H7 (cell line): ENCODE results near the gene ACER3. TPM values are rescaled to one million over a fixed set of nuclear protein-coding genes. Genes with fewer than 3 reads are reported as not detected.

ENCODE experiments used
- DNase-seq: peaks from one replicate; pipeline ENCODE4 v3.0.0; 2012
- H3K27me3 ChIP-seq: 2 replicates; pipeline ENCODE4 v1.6.0; 2011; ENCODE audit warnings: mild to moderate bottlenecking, low read length; ENCODE audit not compliant: control insufficient read depth, insufficient read depth
- H3K36me3 ChIP-seq: replicated peaks from 2 replicates; pipeline ENCODE4 v1.5.1; 2011; ENCODE audit warnings: low read length; ENCODE audit not compliant: control insufficient read depth, insufficient read depth
- H3K4me3 ChIP-seq: 2 replicates; pipeline ENCODE4 v1.5.1; 2011; ENCODE audit warnings: low read depth, mild to moderate bottlenecking, control low read depth, low read length, moderate library complexity; ENCODE audit not compliant: insufficient read depth
- total RNA-seq: library from RNA; depleted of rRNA; stranded (reverse); fragments of >200 nt; shearing (Covaris generic); gene quantifications from 2 replicates; pipeline ENCODE4 v1.2.3, GENCODE V29; 2014

ACER3 gene
- total RNA-seq, 1 experiment from 2014 or later: 6.3 TPM

GRCh38 chr11:76830639-76831327 is 29.9 kb upstream of the ACER3 start:
- no peaks in the 10 kb centered on the region for H3K27me3 ChIP-seq
- DNase-seq: no peak
- H3K36me3 ChIP-seq: no peaks in the 10 kb centered on the region
- H3K4me3 ChIP-seq: no peak overlapping the region

GRCh38 chr11:76831686-76832310 is 28.9 kb upstream of the ACER3 start:
- Histone ChIP-seq H3K4me3 (no peak overlapping the region), H3K27me3 (no peaks in the 10 kb centered on the region), H3K36me3 (no peaks in the 10 kb centered on the region)
- no peak for DNase-seq

GRCh38 chr11:76832361-76832760 is 28.4 kb upstream of the ACER3 start:
- H3K27me3 ChIP-seq: no peaks in the 10 kb centered on the region
- no peak overlapping the region for H3K4me3 ChIP-seq
- no peaks in the 10 kb centered on the region for H3K36me3 ChIP-seq

GRCh38 chr11:76834151-76834550 is 26.6 kb upstream of the ACER3 start:
- Histone ChIP-seq H3K4me3 (no peak overlapping the region), H3K36me3 (no peaks in the 10 kb centered on the region)
- no peak for DNase-seq

More at GRCh38 chr11:76832361-76832760, 28.4 kb upstream of the ACER3 start:
- no peak for DNase-seq

GRCh38 chr11:76835036-76835435 is 25.7 kb upstream of the ACER3 start:
- H3K4me3 ChIP-seq: no peak overlapping the region
- H3K36me3 ChIP-seq: no peaks in the 10 kb centered on the region
- H3K27me3 ChIP-seq: no peaks in the 10 kb centered on the region
- no peak for DNase-seq

More at GRCh38 chr11:76834151-76834550, 26.6 kb upstream of the ACER3 start:
- no peaks in the 10 kb centered on the region for H3K27me3 ChIP-seq

- Histone ChIP-seq H3K4me3 (no peak overlapping the region), H3K27me3 (no peaks in the 10 kb centered on the region), H3K36me3 (no peaks in the 10 kb centered on the region)
- no peak for DNase-seq
These were observed 24.6 kb upstream of the ACER3 start for GRCh38 chr11:76835928-76836612.

- no peak overlapping the region for H3K4me3 ChIP-seq
- no peak for DNase-seq
- H3K36me3 ChIP-seq: no peaks in the 10 kb centered on the region
- H3K27me3 ChIP-seq: no peaks in the 10 kb centered on the region
These were observed 24.0 kb upstream of the ACER3 start for GRCh38 chr11:76836613-76837291.

- no peak overlapping the region for H3K4me3 ChIP-seq
- H3K36me3 ChIP-seq: no peaks in the 10 kb centered on the region
- H3K27me3 ChIP-seq: no peaks in the 10 kb centered on the region
- DNase-seq: no peak
These were observed 22.7 kb upstream of the ACER3 start for GRCh38 chr11:76837696-76838677.

GRCh38 chr11:76838678-76839068 is 22.0 kb upstream of the ACER3 start:
- Histone ChIP-seq H3K36me3 (no peaks in the 10 kb centered on the region), H3K4me3 (no peak overlapping the region), H3K27me3 (no peaks in the 10 kb centered on the region)
- DNase-seq: peak; percentile 72

- no peaks in the 10 kb centered on the region for H3K27me3 ChIP-seq
- no peak for DNase-seq
- no peaks in the 10 kb centered on the region for H3K36me3 ChIP-seq
- H3K4me3 ChIP-seq: no peak overlapping the region
These were observed 21.4 kb upstream of the ACER3 start for GRCh38 chr11:76839311-76839710.

GRCh38 chr11:76841923-76842452 is 18.7 kb upstream of the ACER3 start:
- H3K4me3 ChIP-seq: no peak overlapping the region
- peak; percentile 29 for DNase-seq
- no peaks in the 10 kb centered on the region for H3K27me3 ChIP-seq
- H3K36me3 ChIP-seq: no peaks in the 10 kb centered on the region

GRCh38 chr11:76843907-76844306 is 16.8 kb upstream of the ACER3 start:
- DNase-seq: no peak
- no peaks in the 10 kb centered on the region for H3K36me3 ChIP-seq
- H3K4me3 ChIP-seq: no peak overlapping the region
- no peaks in the 10 kb centered on the region for H3K27me3 ChIP-seq

- H3K36me3 ChIP-seq: no peaks in the 10 kb centered on the region
- H3K4me3 ChIP-seq: no peak overlapping the region
- DNase-seq: no peak
- no peaks in the 10 kb centered on the region; the same call in 1 of the 2 replicates for H3K27me3 ChIP-seq
These were observed 16.2 kb upstream of the ACER3 start for GRCh38 chr11:76844511-76844910.
